Neural cell (in vitro differentiated cells): ENCODE measurements around the gene GNA12. TPM values are rescaled to one million over a fixed set of nuclear protein-coding genes. Genes with fewer than 3 reads are reported as not detected.

ENCODE experiments used
- H2AFZ ChIP-seq: fragments of 200-600, 300-800 bp; sonication (generic), shearing (Covaris generic); 2 replicates; pipeline ENCODE4 v1.6.0; 2014; ENCODE audit warnings: low read depth, mild to moderate bottlenecking, antibody characterized with exemption, low read length, moderate library complexity
- H3F3A ChIP-seq: fragments of 200-600 bp; shearing (Covaris generic); 2 replicates; pipeline ENCODE4 v1.6.1; 2016; ENCODE audit warnings: mild to moderate bottlenecking, moderate library complexity, mixed read lengths, antibody characterized with exemption, low read length; ENCODE audit not compliant: insufficient read depth, poor library complexity, severe bottlenecking
- H3K27ac ChIP-seq: fragments of 200-600, 300-800 bp; sonication (generic), shearing (Covaris generic); 2 replicates; pipeline ENCODE4 v1.5.1; 2014; ENCODE audit warnings: mild to moderate bottlenecking, low read length, moderate library complexity
- H3K27me3 ChIP-seq: fragments of 300-800, 200-600 bp; sonication (generic), shearing (Covaris generic); 2 replicates; pipeline ENCODE4 v1.6.0; 2014; ENCODE audit warnings: mild to moderate bottlenecking, low read depth, low read length, moderate library complexity; ENCODE audit not compliant: insufficient read depth
- H3K36me3 ChIP-seq: fragments of 300-800, 200-600 bp; sonication (generic), shearing (Covaris generic); 2 replicates; pipeline ENCODE4 v1.5.1; 2014; ENCODE audit warnings: mild to moderate bottlenecking, antibody characterized with exemption, low read length, moderate library complexity; ENCODE audit not compliant: insufficient read depth
- H3K4me2 ChIP-seq: fragments of 300-800, 200-600 bp; sonication (generic), shearing (Covaris generic); 2 replicates; pipeline ENCODE4 v1.6.0; 2014; ENCODE audit warnings: mild to moderate bottlenecking, low read length
- H3K4me3 ChIP-seq: fragments of 300-800, 200-600 bp; sonication (generic), shearing (Covaris generic); 2 replicates; pipeline ENCODE4 v1.5.1; 2014; ENCODE audit warnings: mild to moderate bottlenecking, low read length, moderate library complexity
- H3K79me2 ChIP-seq: fragments of 200-600 bp; shearing (Covaris generic); replicated peaks from 2 replicates; pipeline ENCODE4 v1.6.0; 2014; ENCODE audit warnings: mild to moderate bottlenecking, low read length, moderate library complexity; ENCODE audit not compliant: insufficient read depth
- H3K9ac ChIP-seq: fragments of 300-800, 200-600 bp; sonication (generic), shearing (Covaris generic); 2 replicates; pipeline ENCODE4 v1.6.1; 2016; ENCODE audit warnings: mild to moderate bottlenecking, low read length, mixed read lengths
- H3K9me2 ChIP-seq: fragments of 200-600 bp; shearing (Covaris generic); 2 replicates; pipeline ENCODE4 v1.6.1; 2016; ENCODE audit warnings: mild to moderate bottlenecking, low read length, mixed read lengths; ENCODE audit not compliant: insufficient read depth
- H3K9me3 ChIP-seq: fragments of 200-600, 300-800 bp; sonication (generic), shearing (Covaris generic); 2 replicates; pipeline ENCODE4 v1.6.1; 2016; ENCODE audit warnings: mild to moderate bottlenecking, mixed run types, low read length, moderate library complexity, mixed read lengths
- H4K20me1 ChIP-seq: fragments of 200-600 bp; shearing (Covaris generic); 2 replicates; pipeline ENCODE4 v1.6.1; 2016; ENCODE audit warnings: mild to moderate bottlenecking, mixed run types; ENCODE audit not compliant: insufficient read depth
- CTCF ChIP-seq: fragments of 450-650 bp; IDR thresholded peaks from 2 replicates; pipeline ENCODE4 v1.5.1; 2014; ENCODE audit warnings: antibody characterized with exemption, mild to moderate bottlenecking, moderate library complexity; ENCODE audit not compliant: poor library complexity, severe bottlenecking
- EP300 ChIP-seq: fragments of 450-650 bp; conservative IDR thresholded peaks from 2 replicates; pipeline ENCODE4 v1.6.1; 2014; ENCODE audit warnings: antibody characterized with exemption, mild to moderate bottlenecking, moderate library complexity; ENCODE audit not compliant: poor library complexity, severe bottlenecking
- EZH2 ChIP-seq: fragments of 200-600, 300-800 bp; shearing (Covaris generic), sonication (generic); IDR thresholded peaks from 2 replicates; pipeline ENCODE4 v1.6.1; 2014; ENCODE audit warnings: antibody characterized with exemption, low read length, borderline replicate concordance, mild to moderate bottlenecking; ENCODE audit not compliant: insufficient read depth, poor library complexity, severe bottlenecking
- MXI1 ChIP-seq: fragments of 450-650 bp; conservative IDR thresholded peaks from 2 replicates; pipeline ENCODE4 v1.6.1; 2014; ENCODE audit warnings: antibody characterized with exemption, mild to moderate bottlenecking; ENCODE audit not compliant: poor library complexity, severe bottlenecking
- POLR2AphosphoS5 ChIP-seq: IDR thresholded peaks from 2 replicates; pipeline ENCODE4 v1.6.1; 2012
- RAD21 ChIP-seq: fragments of 450-650 bp; conservative IDR thresholded peaks from 2 replicates; pipeline ENCODE4 v1.6.1; 2014; ENCODE audit warnings: antibody characterized with exemption, mild to moderate bottlenecking, moderate library complexity
- REST ChIP-seq: IDR thresholded peaks from 2 replicates; pipeline ENCODE4 v1.6.1; 2012; ENCODE audit warnings: borderline replicate concordance
- SMC3 ChIP-seq: fragments of 450-650 bp; conservative IDR thresholded peaks from 2 replicates; pipeline ENCODE4 v1.6.1; 2014; ENCODE audit warnings: antibody characterized with exemption, mild to moderate bottlenecking, moderate library complexity; ENCODE audit not compliant: poor library complexity
- TAF1 ChIP-seq: IDR thresholded peaks from 2 replicates; pipeline ENCODE4 v1.6.1; 2012; ENCODE audit warnings: low read depth
- polyA plus RNA-seq: library from polyadenylated mRNA; depleted of rRNA; stranded (reverse); fragments of >200 nt; gene quantifications from 2 replicates; pipeline ENCODE4 v1.2.3, GENCODE V29; 2014

GNA12 gene
- polyA plus RNA-seq, 1 donor from 2014 or later: 15.5 TPM

GRCh38 chr7:2819161-2819953, 24.8 kb downstream of the GNA12 start:
- H3K27me3 ChIP-seq: no peaks in the 10 kb centered on the region
- no peak overlapping the region for H3K9ac ChIP-seq
- no peaks in the 10 kb centered on the region for H3K9me2 ChIP-seq
- TF ChIP-seq REST (no peak), EZH2 (no peak), SMC3 (no peak), RAD21 (no peak), MXI1 (no peak), TAF1 (no peak), POLR2AphosphoS5 (no peak), EP300 (no peak), CTCF (no peak)
- peaks cover 41% of the 10 kb centered on the region for H3K79me2 ChIP-seq
- no peaks in the 10 kb centered on the region for H3F3A ChIP-seq
- no peak overlapping the region for H3K4me2 ChIP-seq
- no peak overlapping the region for H3K4me3 ChIP-seq
- H4K20me1 ChIP-seq: no peaks in the 10 kb centered on the region
- H2AFZ ChIP-seq: no peak overlapping the region
- no peaks in the 10 kb centered on the region for H3K36me3 ChIP-seq
- no peak overlapping the region for H3K27ac ChIP-seq
- H3K9me3 ChIP-seq: no peaks in the 10 kb centered on the region

GRCh38 chr7:2818653-2819052, 25.5 kb downstream of the GNA12 start:
- no peak overlapping the region for H2AFZ ChIP-seq
- H4K20me1 ChIP-seq: no peaks in the 10 kb centered on the region
- H3K79me2 ChIP-seq: peaks cover 44% of the 10 kb centered on the region
- H3K36me3 ChIP-seq: no peaks in the 10 kb centered on the region
- H3K4me2 ChIP-seq: no peak overlapping the region
- no peaks in the 10 kb centered on the region for H3K9me2 ChIP-seq
- H3K9ac ChIP-seq: no peak overlapping the region
- H3K4me3 ChIP-seq: no peak overlapping the region
- H3F3A ChIP-seq: no peaks in the 10 kb centered on the region
- H3K9me3 ChIP-seq: no peaks in the 10 kb centered on the region
- H3K27me3 ChIP-seq: no peaks in the 10 kb centered on the region
- TF ChIP-seq POLR2AphosphoS5 (no peak), SMC3 (no peak), EP300 (no peak), REST (no peak), MXI1 (no peak), TAF1 (no peak), RAD21 (no peak), EZH2 (no peak), CTCF (no peak)
- no peak overlapping the region for H3K27ac ChIP-seq
